WTC11 (cell line): ENCODE results near the gene OPRL1. TPM values are rescaled to one million over a fixed set of nuclear protein-coding genes. Genes with fewer than 3 reads are reported as not detected.
"Not testable (repeated sequence)": the region's sequence is repeated elsewhere in the genome, so short reads cannot be mapped to it uniquely, and the experiment has no call there.

Experiments
- ATAC-seq: fragments of 200-7000 bp; cut with Tn5 transposase; 2 replicates; pipeline ENCODE4 v1.10.0; 2021; ENCODE audit warnings: mild to moderate bottlenecking, moderate library complexity
- CTCF ChIA-PET: fragments of 300-600 bp; sonication (Branson Sonifier 250); formaldehyde crosslinking; loops from one replicate; lab custom pipeline; 2021; ENCODE audit warnings: antibody characterized with exemption; lab: Charles Lee
- POLR2A ChIA-PET: fragments of 350-600 bp; sonication (Branson Sonifier 250); formaldehyde crosslinking; loops from one replicate; lab custom pipeline; 2021; ENCODE audit warnings: antibody characterized with exemption; lab: Charles Lee
- DNase-seq: peaks from one replicate; pipeline ENCODE4 v3.0.0; 2021; ENCODE audit warnings: low spot score
- H3K27ac Mint-ChIP-seq: 2 replicates; pipeline ENCODE4 v1.8.0; 2021; ENCODE audit warnings: mixed read lengths
- H3K27me3 Mint-ChIP-seq: 2 replicates; pipeline ENCODE4 v1.8.0; 2021; ENCODE audit warnings: low read depth, mild to moderate bottlenecking, moderate library complexity, mixed read lengths
- H3K36me3 Mint-ChIP-seq: 2 replicates; pipeline ENCODE4 v1.8.0; 2021; ENCODE audit warnings: mixed read lengths
- H3K4me1 Mint-ChIP-seq: 2 replicates; pipeline ENCODE4 v1.8.0; 2022; ENCODE audit warnings: mixed read lengths
- H3K4me3 Mint-ChIP-seq: 2 replicates; pipeline ENCODE4 v1.8.0; 2021; ENCODE audit warnings: mild to moderate bottlenecking, moderate library complexity, mixed read lengths
- H3K9me3 Mint-ChIP-seq: 2 replicates; pipeline ENCODE4 v1.8.0; 2021; ENCODE audit warnings: mixed read lengths
- IRF2 ChIP-seq: sonication (generic); formaldehyde crosslinking; IDR thresholded peaks from 2 replicates; pipeline ENCODE4 v1.8.0; 2022; ENCODE audit warnings: low read depth, missing genetic modification reagents, borderline replicate concordance
- OVOL2 ChIP-seq: fragments of 250-450 bp; sonication (Bioruptor Pico); IDR thresholded peaks from 2 replicates; pipeline ENCODE4 v1.9.0; 2021; ENCODE audit warnings: mild to moderate bottlenecking, borderline replicate concordance
- ZNF423 ChIP-seq: fragments of 250-450 bp; sonication (Bioruptor Pico); IDR thresholded peaks from 2 replicates; pipeline ENCODE4 v2.1.2; 2022; ENCODE audit warnings: mild to moderate bottlenecking, moderate library complexity
- ZNF671 ChIP-seq: fragments of 250-450 bp; sonication (Bioruptor Pico); IDR thresholded peaks from 2 replicates; pipeline ENCODE4 v1.8.0; 2021; ENCODE audit warnings: mild to moderate bottlenecking
- total RNA-seq: library from RNA; stranded (reverse); gene quantifications from 3 replicates; pipeline ENCODE4 v1.2.3, GENCODE V29; 2021
- TF ChIP-seq, protein P1 (sequence below): sonication (generic); formaldehyde crosslinking; IDR thresholded peaks from 2 replicates; pipeline ENCODE4 v1.8.1; 2023; ENCODE audit warnings: mild to moderate bottlenecking, missing genetic modification reagents, moderate library complexity
- TF ChIP-seq, protein P2 (sequence below): sonication (generic); formaldehyde crosslinking; IDR thresholded peaks from 2 replicates; pipeline ENCODE4 v1.8.1; 2023; ENCODE audit warnings: mild to moderate bottlenecking, moderate library complexity, missing genetic modification reagents
- TF ChIP-seq, protein P3 (sequence below): sonication (generic); formaldehyde crosslinking; IDR thresholded peaks from 2 replicates; pipeline ENCODE4 v1.8.1; 2023; ENCODE audit warnings: mild to moderate bottlenecking, missing genetic modification reagents, borderline replicate concordance
- TF ChIP-seq, protein P4 (sequence below): sonication (generic); formaldehyde crosslinking; conservative IDR thresholded peaks from 2 replicates; pipeline ENCODE4 v1.8.1; 2022; ENCODE audit warnings: mild to moderate bottlenecking, missing genetic modification reagents
- TF ChIP-seq, protein P5 (sequence below): sonication (generic); formaldehyde crosslinking; IDR thresholded peaks from 2 replicates; pipeline ENCODE4 v1.8.1; 2022; ENCODE audit warnings: low read depth, missing genetic modification reagents, borderline replicate concordance

Gene OPRL1
- total RNA-seq, 1 experiment from 2014 or later, result 2.0 TPM

DNA sequence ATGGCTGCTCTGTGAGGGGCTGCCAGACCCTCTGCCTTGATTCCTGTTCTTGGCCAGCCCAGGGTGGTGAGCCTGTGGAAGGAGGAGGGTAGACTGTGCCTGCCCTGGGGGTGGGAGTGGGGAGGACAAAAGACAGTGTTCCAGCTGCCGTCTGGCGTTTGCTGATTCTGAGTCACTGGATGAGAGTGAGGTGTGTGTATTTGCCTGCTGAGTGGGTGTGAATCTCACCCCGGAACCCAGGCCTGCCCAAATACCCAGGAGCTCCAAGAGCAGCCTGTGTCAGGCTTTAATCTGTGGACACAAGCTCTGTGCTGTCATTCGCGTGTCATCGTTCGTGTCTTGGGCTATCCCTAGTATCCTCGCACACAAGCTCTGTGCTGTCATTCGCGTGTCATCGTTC lies 6.9 kb downstream of the OPRL1 start:
- ChIA-PET POLR2A (no interaction called here), CTCF (interaction anchor here (2.3 to 5.6 kb wide), 2 partner anchors 14 to 34 kb away, joined by 8 to 77 read pairs; no protein-coding TSS in a partner anchor)
- ATAC-seq, result no peak
- H3K27ac Mint-ChIP-seq, result no peak overlapping the region
- H3K9me3 Mint-ChIP-seq, result 0 out of 2 replicates have a peak, but pooled peaks cover 3% of the 10 kb centered on the region
- no peaks in the 10 kb centered on the region for H3K36me3 Mint-ChIP-seq
- no peak for TF ChIP-seq ZNF671
- TF ChIP-seq ZNF423, result no peak
- TF ChIP-seq, protein P1, sequence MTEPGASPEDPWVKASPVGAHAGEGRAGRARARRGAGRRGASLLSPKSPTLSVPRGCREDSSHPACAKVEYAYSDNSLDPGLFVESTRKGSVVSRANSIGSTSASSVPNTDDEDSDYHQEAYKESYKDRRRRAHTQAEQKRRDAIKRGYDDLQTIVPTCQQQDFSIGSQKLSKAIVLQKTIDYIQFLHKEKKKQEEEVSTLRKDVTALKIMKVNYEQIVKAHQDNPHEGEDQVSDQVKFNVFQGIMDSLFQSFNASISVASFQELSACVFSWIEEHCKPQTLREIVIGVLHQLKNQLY (CRISPR knock-in tag), result no peak
- TF ChIP-seq, protein P2, sequence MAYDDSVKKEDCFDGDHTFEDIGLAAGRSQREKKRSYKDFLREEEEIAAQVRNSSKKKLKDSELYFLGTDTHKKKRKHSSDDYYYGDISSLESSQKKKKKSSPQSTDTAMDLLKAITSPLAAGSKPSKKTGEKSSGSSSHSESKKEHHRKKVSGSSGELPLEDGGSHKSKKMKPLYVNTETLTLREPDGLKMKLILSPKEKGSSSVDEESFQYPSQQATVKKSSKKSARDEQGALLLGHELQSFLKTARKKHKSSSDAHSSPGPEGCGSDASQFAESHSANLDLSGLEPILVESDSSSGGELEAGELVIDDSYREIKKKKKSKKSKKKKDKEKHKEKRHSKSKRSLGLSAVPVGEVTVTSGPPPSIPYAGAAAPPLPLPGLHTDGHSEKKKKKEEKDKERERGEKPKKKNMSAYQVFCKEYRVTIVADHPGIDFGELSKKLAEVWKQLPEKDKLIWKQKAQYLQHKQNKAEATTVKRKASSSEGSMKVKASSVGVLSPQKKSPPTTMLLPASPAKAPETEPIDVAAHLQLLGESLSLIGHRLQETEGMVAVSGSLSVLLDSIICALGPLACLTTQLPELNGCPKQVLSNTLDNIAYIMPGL (CRISPR knock-in tag), result no peak
- no peak for TF ChIP-seq IRF2 (CRISPR knock-in tag)
- peaks cover 43% of the 10 kb centered on the region for H3K27me3 Mint-ChIP-seq
- peaks cover 17% of the 10 kb centered on the region for H3K4me1 Mint-ChIP-seq
- no peak overlapping the region for H3K4me3 Mint-ChIP-seq
- DNase-seq, result no peak

DNA sequence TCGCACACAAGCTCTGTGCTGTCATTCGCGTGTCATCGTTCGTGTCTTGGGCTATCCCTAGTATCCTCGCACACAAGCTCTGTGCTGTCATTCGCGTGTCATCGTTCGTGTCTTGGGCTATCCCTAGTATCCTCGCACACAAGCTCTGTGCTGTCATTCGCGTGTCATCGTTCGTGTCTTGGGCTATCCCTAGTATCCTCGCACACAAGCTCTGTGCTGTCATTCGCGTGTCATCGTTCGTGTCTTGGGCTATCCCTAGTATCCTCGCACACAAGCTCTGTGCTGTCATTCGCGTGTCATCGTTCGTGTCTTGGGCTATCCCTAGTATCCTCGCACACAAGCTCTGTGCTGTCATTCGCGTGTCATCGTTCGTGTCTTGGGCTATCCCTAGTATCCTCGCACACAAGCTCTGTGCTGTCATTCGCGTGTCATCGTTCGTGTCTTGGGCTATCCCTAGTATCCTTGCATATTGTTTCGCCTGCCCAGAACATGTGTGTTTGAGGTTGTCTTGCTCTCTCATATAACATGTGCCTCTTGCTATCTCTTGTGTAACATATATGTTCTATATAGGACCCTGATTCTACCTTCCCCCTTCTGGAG lies 7.4 kb downstream of the OPRL1 start:
- POLR2A ChIA-PET, DNase-seq, H3K9me3 Mint-ChIP-seq, H3K4me3 Mint-ChIP-seq, H3K36me3 Mint-ChIP-seq, ATAC-seq, H3K27ac Mint-ChIP-seq: not testable (repeated sequence)
- Mint-ChIP-seq H3K4me1 (peaks cover 15% of the 10 kb centered on the region), H3K27me3 (peaks cover 41% of the 10 kb centered on the region)
- CTCF ChIA-PET, result interaction anchor here (2.3 to 5.6 kb wide), 2 partner anchors 13 to 33 kb away, joined by 8 to 77 read pairs; no protein-coding TSS in a partner anchor

DNA sequence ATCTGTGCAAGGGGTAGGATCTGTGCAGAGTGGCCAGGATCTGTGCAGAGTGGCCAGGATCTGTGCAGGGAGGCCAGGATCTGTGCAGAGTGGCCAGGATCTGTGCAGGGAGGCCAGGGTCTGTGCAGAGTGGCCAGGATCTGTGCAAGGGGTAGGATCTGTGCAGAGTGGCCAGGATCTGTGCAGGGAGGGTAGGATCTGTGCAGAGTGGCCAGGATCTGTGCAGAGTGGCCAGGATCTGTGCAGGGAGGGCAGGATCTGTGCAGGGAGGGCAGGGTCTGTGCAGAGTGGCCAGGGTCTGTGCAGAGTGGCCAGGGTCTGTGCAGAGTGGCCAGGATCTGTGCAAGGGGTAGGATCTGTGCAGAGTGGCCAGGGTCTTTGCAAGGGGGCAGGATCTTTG lies 8.7 kb downstream of the OPRL1 start:
- H3K27ac Mint-ChIP-seq, H3K9me3 Mint-ChIP-seq, H3K4me3 Mint-ChIP-seq, H3K36me3 Mint-ChIP-seq, POLR2A ChIA-PET, CTCF ChIA-PET, ATAC-seq, DNase-seq: not testable (repeated sequence)
- Mint-ChIP-seq H3K27me3 (peaks cover 34% of the 10 kb centered on the region), H3K4me1 (peaks cover 11% of the 10 kb centered on the region)

DNA sequence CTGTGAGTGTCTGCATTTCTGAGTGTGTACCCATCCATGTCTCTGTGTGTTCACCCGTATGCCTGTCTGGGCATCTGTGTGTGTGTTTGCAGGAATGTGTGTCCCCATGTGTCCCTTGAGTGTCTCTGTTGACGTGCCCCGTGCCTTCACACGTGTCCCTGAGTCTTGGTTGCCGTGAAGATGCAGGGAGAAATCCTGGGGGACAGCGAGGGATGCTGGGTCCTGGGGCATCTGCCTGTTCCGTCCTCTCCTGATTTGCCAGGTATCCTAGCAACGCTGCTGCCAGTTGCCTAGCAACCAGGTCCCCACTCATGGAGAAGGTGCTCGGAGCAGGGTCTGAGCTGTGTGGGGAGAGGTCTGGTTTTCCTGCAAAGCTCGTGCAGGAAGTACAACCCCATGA lies 10.3 kb downstream of the OPRL1 start:
- CTCF ChIA-PET, result interaction anchor here (0.6 to 3.4 kb wide), 2 partner anchors 12 to 33 kb away, joined by 3 to 26 read pairs; no protein-coding TSS in a partner anchor

More for the DNA sequence above, 10.3 kb downstream of the OPRL1 start:
- Mint-ChIP-seq H3K27ac (no peak overlapping the region), H3K4me1 (peaks cover 7% of the 10 kb centered on the region), H3K36me3 (no peaks in the 10 kb centered on the region), H3K27me3 (peaks cover 23% of the 10 kb centered on the region), H3K4me3 (no peak overlapping the region), H3K9me3 (0 out of 2 replicates have a peak, but pooled peaks cover 3% of the 10 kb centered on the region)
- POLR2A ChIA-PET, result no interaction called here
- DNase-seq (no peak), ATAC-seq (no peak)
- TF ChIP-seq, protein P3, sequence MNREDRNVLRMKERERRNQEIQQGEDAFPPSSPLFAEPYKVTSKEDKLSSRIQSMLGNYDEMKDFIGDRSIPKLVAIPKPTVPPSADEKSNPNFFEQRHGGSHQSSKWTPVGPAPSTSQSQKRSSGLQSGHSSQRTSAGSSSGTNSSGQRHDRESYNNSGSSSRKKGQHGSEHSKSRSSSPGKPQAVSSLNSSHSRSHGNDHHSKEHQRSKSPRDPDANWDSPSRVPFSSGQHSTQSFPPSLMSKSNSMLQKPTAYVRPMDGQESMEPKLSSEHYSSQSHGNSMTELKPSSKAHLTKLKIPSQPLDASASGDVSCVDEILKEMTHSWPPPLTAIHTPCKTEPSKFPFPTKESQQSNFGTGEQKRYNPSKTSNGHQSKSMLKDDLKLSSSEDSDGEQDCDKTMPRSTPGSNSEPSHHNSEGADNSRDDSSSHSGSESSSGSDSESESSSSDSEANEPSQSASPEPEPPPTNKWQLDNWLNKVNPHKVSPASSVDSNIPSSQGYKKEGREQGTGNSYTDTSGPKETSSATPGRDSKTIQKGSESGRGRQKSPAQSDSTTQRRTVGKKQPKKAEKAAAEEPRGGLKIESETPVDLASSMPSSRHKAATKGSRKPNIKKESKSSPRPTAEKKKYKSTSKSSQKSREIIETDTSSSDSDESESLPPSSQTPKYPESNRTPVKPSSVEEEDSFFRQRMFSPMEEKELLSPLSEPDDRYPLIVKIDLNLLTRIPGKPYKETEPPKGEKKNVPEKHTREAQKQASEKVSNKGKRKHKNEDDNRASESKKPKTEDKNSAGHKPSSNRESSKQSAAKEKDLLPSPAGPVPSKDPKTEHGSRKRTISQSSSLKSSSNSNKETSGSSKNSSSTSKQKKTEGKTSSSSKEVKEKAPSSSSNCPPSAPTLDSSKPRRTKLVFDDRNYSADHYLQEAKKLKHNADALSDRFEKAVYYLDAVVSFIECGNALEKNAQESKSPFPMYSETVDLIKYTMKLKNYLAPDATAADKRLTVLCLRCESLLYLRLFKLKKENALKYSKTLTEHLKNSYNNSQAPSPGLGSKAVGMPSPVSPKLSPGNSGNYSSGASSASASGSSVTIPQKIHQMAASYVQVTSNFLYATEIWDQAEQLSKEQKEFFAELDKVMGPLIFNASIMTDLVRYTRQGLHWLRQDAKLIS (CRISPR knock-in tag), result no peak
- TF ChIP-seq, protein P4, sequence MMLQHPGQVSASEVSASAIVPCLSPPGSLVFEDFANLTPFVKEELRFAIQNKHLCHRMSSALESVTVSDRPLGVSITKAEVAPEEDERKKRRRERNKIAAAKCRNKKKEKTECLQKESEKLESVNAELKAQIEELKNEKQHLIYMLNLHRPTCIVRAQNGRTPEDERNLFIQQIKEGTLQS (CRISPR knock-in tag), result 0 out of 2 replicates have a peak, but pooled peaks have one; percentile 10
- TF ChIP-seq, protein P5, sequence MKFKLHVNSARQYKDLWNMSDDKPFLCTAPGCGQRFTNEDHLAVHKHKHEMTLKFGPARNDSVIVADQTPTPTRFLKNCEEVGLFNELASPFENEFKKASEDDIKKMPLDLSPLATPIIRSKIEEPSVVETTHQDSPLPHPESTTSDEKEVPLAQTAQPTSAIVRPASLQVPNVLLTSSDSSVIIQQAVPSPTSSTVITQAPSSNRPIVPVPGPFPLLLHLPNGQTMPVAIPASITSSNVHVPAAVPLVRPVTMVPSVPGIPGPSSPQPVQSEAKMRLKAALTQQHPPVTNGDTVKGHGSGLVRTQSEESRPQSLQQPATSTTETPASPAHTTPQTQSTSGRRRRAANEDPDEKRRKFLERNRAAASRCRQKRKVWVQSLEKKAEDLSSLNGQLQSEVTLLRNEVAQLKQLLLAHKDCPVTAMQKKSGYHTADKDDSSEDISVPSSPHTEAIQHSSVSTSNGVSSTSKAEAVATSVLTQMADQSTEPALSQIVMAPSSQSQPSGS (CRISPR knock-in tag), result 0 out of 2 replicates have a peak, but pooled peaks have one; percentile 9
- no peak for TF ChIP-seq OVOL2 (CRISPR knock-in tag)
